Aorta (tissue), 5 donors: ENCODE measurements around the gene MVB12B. TPM values are rescaled to one million over a fixed set of nuclear protein-coding genes. Genes with fewer than 3 reads are reported as not detected.
A peak's percentile ranks its signal among the peaks of the same experiment; 100 is the strongest.

Experiments used
- ATAC-seq: fragments of 200-7000 bp; cut with Tn5 transposase; one replicate; pipeline ENCODE4 v1.9.1; 2022; ENCODE audit warnings: moderate library complexity; ENCODE audit not compliant: low FRiP score
- DNase-seq, 2 donors: peaks; one replicate each; pipeline ENCODE4 v3.0.0-alpha.2; 2020
- H3K27ac ChIP-seq, 2 donors: one replicate each; pipeline ENCODE4 v1.5.1; 2013; ENCODE audit warnings: low read length in 2 of 2, mild to moderate bottlenecking in 2 of 2, moderate library complexity in 2 of 2, control low read depth in 1 of 2, inconsistent platforms in 1 of 2, low read depth in 1 of 2
- H3K27me3 ChIP-seq, 2 donors: one replicate each; pipeline ENCODE4 v1.6.1; 2013; ENCODE audit warnings: control low read depth in 1 of 2, low read length in 1 of 2, mild to moderate bottlenecking in 1 of 2, moderate library complexity in 1 of 2; ENCODE audit not compliant: insufficient read depth in 2 of 2, control insufficient read depth in 1 of 2
- H3K36me3 ChIP-seq, 2 donors: one replicate each; pipeline ENCODE4 v1.6.1; 2013; ENCODE audit warnings: control low read depth in 1 of 2, low read length in 1 of 2, mild to moderate bottlenecking in 1 of 2; ENCODE audit not compliant: insufficient read depth in 2 of 2, control insufficient read depth in 1 of 2
- H3K4me1 ChIP-seq, 2 donors: one replicate each; pipeline ENCODE4 v1.6.1; 2013; ENCODE audit warnings: low read length in 2 of 2, control low read depth in 1 of 2, mild to moderate bottlenecking in 1 of 2, moderate library complexity in 1 of 2; ENCODE audit not compliant: insufficient read depth in 2 of 2, control insufficient read depth in 1 of 2
- H3K4me3 ChIP-seq, 2 donors: one replicate each; pipeline ENCODE4 v1.5.1; 2013; ENCODE audit warnings: low read length in 2 of 2, control low read depth in 1 of 2, mild to moderate bottlenecking in 1 of 2
- H3K9me3 ChIP-seq: one replicate; pipeline ENCODE4 v1.6.1; 2013; ENCODE audit warnings: mild to moderate bottlenecking, low read length; ENCODE audit not compliant: control insufficient read depth
- WGBS, 2 donors: extraction: QIAGEN DNeasy Blood & Tissue Kit; methylation state at CpG; one replicate each; pipeline ENCODE4 v1.1.7; 2013; 5-methylcytosine and 5-hydroxymethylcytosine counted together
- intact Hi-C, 2 donors: fragments of 100-400 bp; cut with DNase I; formaldehyde crosslinking; loops; one replicate each; pipeline versions ENCODE4 v1.14.2 to v1.15.0; 2022
- polyA plus RNA-seq, 2 donors: library from polyadenylated mRNA; stranded (reverse); fragments of 200-250 nt; gene quantifications; one replicate each; pipeline ENCODE4 v1.2.3, GENCODE V29; 2013
- total RNA-seq, 2 donors: library from RNA; stranded (reverse); fragmentation: NEBNext Ultra II Directional; extraction: Animal tissue kit (Norgen Biotek cat#: 25700); gene quantifications; one replicate each; pipeline ENCODE4 v1.2.1, GENCODE V29; 2021
- donor health status: healthy with polysubstance abuse.
- donor health status: Bipolar disorder and iron deficiency.
- donor health status: DM: no; HTN: no; CAD: no.
- donor health status: DM: no; HTN: no; CAD: no.
- donor health status: DM: yes; HTN: yes; CAD: no.

MVB12B gene
- total and polyA plus RNA-seq, 4 donors: 2.0 to 25.5 (median 9.5) TPM

DNA sequence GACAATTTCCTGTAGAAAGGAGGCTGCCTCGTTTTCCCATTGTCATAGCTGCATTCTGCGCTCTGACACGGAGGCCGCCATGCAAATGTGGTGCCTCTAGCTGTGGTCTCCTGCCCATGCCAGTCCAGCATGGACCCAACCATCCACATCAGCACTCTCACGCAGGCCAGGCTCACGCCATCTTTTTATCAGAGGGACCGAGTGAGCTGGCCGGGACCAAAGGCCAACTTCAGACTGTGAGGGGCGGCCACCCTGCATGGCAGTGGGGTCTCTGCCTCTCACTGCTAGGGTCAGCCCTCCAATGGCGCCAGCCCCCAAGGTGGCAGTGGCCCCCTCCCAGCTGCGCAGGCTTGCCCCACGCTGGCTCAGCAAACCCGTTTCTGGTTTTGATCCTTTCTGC lies 155.2 kb downstream of the MVB12B start:
- H3K27ac ChIP-seq: no peak overlapping the region
- no peaks in the 10 kb centered on the region for H3K9me3 ChIP-seq
- H3K4me1 ChIP-seq: no peaks in the 10 kb centered on the region
- no peak overlapping the region for H3K4me3 ChIP-seq
- H3K27me3 ChIP-seq: no peaks in the 10 kb centered on the region
- ATAC-seq (peak; percentile 25), DNase-seq (peak in 1 of 2 donors; percentile 23)
- no peaks in the 10 kb centered on the region for H3K36me3 ChIP-seq
- intact Hi-C loops: no loop called here
- WGBS, 2 donors: 64% methylated on average over 13 of the region's 13 CpGs

DNA sequence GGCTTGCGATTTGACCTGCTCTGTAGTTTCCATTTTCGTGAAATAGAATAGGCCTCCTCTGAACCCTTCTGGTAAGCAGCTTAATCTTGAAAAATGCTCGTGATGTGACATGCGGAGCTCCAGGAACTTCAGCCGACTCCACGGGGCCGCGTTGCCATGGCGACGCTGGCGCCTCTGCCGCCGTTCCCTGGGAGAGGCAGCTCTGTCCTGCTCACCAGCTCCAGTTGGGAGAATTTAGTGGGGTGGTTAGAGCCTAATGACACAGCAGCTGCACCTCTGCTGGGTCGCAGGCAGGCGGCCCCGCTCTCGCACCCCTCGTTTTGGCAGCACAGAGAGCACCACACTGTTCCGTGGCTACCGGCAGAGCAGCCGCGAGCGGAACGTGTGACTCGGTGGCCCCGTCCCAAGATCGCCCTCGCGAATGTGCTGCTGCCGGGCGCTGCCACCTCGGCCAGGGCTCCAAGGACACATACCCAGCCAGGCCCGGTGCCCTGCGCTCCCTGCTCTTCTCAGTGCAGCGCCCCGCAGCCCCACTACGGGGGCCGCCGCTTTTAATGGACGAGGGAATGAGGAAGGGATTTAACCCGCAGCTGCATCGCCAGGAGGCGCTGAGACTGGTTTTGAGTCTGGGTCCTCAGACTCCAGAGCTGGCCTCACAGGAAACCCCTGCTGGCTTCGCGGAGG lies 155.9 kb downstream of the MVB12B start:
- ATAC-seq: peak; percentile 77
- intact Hi-C loops: no loop called here
- H3K36me3 ChIP-seq: no peaks in the 10 kb centered on the region
- H3K9me3 ChIP-seq: no peaks in the 10 kb centered on the region
- no peak overlapping the region for H3K27ac ChIP-seq
- no peaks in the 10 kb centered on the region for H3K4me1 ChIP-seq
- no peak overlapping the region for H3K4me3 ChIP-seq
- peak; percentile 77 to 89 for DNase-seq
- 20 to 21% methylated on average over 42 to 45 of the region's 45 CpGs for WGBS, 2 donors
- H3K27me3 ChIP-seq: no peaks in the 10 kb centered on the region

DNA sequence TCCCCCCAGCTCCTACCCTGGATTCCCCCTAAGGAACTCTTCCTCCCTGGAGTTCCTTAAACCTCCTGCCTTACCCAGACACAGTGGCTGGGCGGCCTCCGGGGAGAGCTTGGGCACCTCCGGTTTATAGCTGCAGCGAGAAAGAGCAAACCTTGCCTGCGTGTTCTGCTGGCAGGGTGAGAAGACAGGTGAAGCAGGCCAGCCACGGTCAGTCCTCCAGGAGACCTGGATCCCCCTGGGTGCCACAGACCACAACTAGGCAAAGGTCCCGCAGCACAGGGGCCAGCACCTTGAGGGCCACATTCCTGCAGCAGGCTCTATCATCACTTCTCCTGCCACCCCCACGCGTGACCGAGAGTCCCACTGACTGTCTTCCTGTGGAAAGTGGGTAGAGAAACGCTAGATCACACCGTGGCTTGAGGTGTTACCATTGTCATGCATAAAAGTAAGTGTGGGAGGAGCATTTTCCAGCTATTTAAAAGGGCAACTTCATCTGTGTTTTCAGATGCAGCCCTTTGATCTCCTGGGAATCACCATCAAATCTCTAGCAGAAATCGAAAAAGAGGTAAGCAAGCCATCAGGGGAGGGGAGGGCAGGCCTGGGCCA lies 156.9 kb downstream of the MVB12B start:
- WGBS, 2 donors: 96 to 98% methylated on average over 13 of the region's 13 CpGs
- ATAC-seq: no peak
- Histone ChIP-seq H3K27me3 (no peaks in the 10 kb centered on the region), H3K36me3 (no peaks in the 10 kb centered on the region), H3K27ac (no peak overlapping the region), H3K4me3 (no peak overlapping the region), H3K9me3 (no peaks in the 10 kb centered on the region), H3K4me1 (no peaks in the 10 kb centered on the region)
- no peak for DNase-seq
- intact Hi-C loops: no loop called here

DNA sequence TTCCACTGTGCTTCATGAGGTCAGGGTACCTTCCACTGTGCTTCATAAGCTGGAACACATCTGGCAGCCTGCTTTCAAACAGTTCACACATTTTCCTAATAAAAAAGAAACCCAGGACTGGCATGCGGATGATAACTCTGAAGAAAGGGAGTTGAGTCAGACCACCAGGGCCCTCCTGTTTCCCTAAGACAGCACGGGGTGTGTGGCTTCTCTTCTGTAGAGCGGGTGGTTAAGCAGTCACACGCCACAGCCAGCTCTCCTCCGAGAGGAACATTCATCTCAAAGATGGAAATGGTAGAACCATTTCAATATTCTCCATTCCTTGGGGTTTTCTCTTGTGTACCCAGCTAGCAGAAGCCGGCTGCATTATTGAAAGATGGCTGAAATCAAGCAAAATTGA lies 159.0 kb downstream of the MVB12B start:
- intact Hi-C loops: no loop called here
- no peaks in the 10 kb centered on the region for H3K27me3 ChIP-seq
- H3K36me3 ChIP-seq: no peaks in the 10 kb centered on the region
- DNase-seq (no peak), ATAC-seq (no peak)
- H3K4me3 ChIP-seq: no peak overlapping the region
- 98% methylated on average over 6 of the region's 6 CpGs for WGBS, 2 donors
- H3K4me1 ChIP-seq: no peaks in the 10 kb centered on the region
- no peak overlapping the region for H3K27ac ChIP-seq
- no peaks in the 10 kb centered on the region for H3K9me3 ChIP-seq

DNA sequence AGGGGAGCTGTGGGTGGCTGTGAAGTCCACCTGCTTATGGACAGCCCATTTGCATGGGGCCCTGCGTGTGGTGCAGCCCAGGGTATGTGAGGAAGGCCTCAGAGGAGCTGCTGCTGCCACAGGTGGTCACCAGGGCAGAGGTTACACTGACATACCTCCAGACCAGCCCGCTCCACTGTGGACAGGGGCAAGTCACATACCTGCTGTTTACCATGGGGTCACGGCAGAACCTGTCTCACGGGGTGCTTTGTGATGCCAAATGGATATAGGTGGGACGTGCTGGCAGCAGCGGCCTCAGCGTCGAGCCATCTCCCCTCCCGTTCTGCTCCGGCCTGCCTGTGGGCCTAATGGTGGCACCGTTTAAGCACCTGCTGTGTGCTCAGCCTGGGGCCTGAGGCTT lies 159.6 kb downstream of the MVB12B start:
- WGBS, 2 donors: 92 to 96% methylated on average over 11 of the region's 11 CpGs
- Histone ChIP-seq H3K4me1 (no peaks in the 10 kb centered on the region), H3K9me3 (no peaks in the 10 kb centered on the region), H3K27ac (no peak overlapping the region), H3K36me3 (no peaks in the 10 kb centered on the region), H3K27me3 (no peaks in the 10 kb centered on the region), H3K4me3 (no peak overlapping the region)
- no peak for DNase-seq
- intact Hi-C loops: no loop called here
- ATAC-seq: no peak

DNA sequence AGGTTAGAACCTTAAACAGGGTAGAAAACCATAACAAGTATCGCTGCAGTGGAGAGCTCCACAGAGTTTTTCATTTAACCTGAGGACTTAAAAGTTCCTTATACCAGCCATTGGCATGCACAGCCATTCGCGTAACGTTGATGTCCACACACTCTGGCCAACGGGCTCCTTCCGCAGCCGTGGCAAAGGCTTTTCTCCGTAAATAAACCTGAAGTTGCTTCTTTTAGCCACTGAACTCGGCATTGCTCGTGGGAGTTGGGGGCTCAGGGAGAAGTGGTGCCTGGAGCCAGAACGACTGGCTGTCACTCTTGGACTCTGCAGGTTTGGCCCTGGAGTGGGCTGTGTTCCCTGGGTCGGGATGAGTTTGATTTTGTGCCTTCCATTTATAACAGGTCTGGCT lies 161.2 kb downstream of the MVB12B start:
- intact Hi-C loops: no loop called here
- no peaks in the 10 kb centered on the region for H3K4me1 ChIP-seq
- DNase-seq (no peak), ATAC-seq (no peak)
- no peaks in the 10 kb centered on the region for H3K36me3 ChIP-seq
- 88 to 91% methylated on average over 12 of the region's 12 CpGs for WGBS, 2 donors
- no peaks in the 10 kb centered on the region for H3K27me3 ChIP-seq
- H3K27ac ChIP-seq: no peak overlapping the region
- no peaks in the 10 kb centered on the region for H3K9me3 ChIP-seq
- no peak overlapping the region for H3K4me3 ChIP-seq

DNA sequence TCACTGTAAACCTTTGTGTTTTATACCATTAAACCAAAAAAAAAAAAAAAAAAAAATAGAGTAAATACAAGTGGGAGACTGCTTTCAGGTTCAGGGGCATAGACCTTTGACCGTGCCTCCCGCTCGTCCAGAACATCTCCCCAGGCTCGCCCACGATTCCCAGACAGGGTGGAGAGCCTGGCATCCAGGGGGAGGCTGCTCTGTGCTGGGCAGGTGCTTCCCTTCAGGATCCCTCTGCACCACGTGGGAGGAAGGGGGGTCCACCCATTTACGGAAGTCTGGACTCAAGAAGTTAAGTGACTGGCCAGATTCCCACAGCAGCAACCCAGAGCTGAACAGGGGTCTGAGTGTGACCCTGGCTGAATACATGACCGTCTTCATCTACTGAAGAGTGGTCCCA lies 161.7 kb downstream of the MVB12B start:
- WGBS, 2 donors: 82 to 87% methylated on average over 8 of the region's 8 CpGs
- H3K4me3 ChIP-seq: no peak overlapping the region
- no peak for ATAC-seq
- H3K27me3 ChIP-seq: no peaks in the 10 kb centered on the region
- no peak for DNase-seq
- no peaks in the 10 kb centered on the region for H3K36me3 ChIP-seq
- H3K4me1 ChIP-seq: no peaks in the 10 kb centered on the region
- H3K9me3 ChIP-seq: no peaks in the 10 kb centered on the region
- intact Hi-C loops: no loop called here
- no peak overlapping the region for H3K27ac ChIP-seq

DNA sequence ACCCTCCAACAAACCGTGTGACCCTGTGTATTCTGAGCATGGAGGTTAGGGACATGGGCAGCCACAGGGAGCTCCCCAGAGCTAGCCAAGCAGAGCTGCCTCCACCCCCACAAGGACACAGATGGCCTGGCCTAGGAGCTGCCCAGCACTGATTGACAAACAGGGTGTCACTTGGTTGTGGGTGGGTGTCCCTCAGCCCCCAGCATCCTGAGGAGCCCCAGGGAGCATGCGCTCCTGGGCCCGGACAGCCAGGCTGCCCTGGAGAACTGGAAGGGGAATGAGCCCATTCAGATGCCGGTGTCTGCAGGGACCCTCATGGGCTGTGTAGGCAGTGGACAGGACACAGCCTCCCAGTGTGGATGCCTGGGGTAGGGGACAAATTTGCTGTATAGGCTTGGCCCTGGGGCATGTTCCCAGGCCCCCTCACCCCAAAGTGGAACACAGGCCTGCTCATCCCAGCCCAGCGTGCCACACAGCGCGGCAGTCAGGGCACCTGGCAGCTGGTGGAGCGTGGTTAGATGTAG lies 162.3 kb downstream of the MVB12B start:
- no peaks in the 10 kb centered on the region for H3K4me1 ChIP-seq
- H3K27me3 ChIP-seq: no peaks in the 10 kb centered on the region
- WGBS, 2 donors: 96% methylated on average over 8 of the region's 8 CpGs
- DNase-seq (no peak), ATAC-seq (peak; percentile 54)
- H3K27ac ChIP-seq: no peak overlapping the region
- no peaks in the 10 kb centered on the region for H3K36me3 ChIP-seq
- no peak overlapping the region for H3K4me3 ChIP-seq
- intact Hi-C loops: no loop called here
- no peaks in the 10 kb centered on the region for H3K9me3 ChIP-seq
